HG02759 (cell line): Measurements from ENCODE around the gene IFRD1.
"Not testable (repeated sequence)": the region's sequence is repeated elsewhere in the genome, so short reads cannot be mapped to it uniquely, and the experiment has no call there.

ENCODE experiments used
- ATAC-seq: cut with Tn5 transposase; IDR thresholded peaks from one replicate; pipeline ENCODE4 v1.9.1; 2021; ENCODE audit warnings: mild to moderate bottlenecking, moderate library complexity; ENCODE audit not compliant: unreplicated experiment

Gene IFRD1

GRCh38 chr7:112511451-112512202 is 61.4 kb downstream of the IFRD1 start:
- no peak for ATAC-seq

GRCh38 chr7:112512451-112513210 is 62.4 kb downstream of the IFRD1 start:
- no peak for ATAC-seq

GRCh38 chr7:112515989-112516388 is 65.7 kb downstream of the IFRD1 start:
- no peak for ATAC-seq

GRCh38 chr7:112516418-112516817 is 66.2 kb downstream of the IFRD1 start:
- not testable (repeated sequence) for ATAC-seq

GRCh38 chr7:112517487-112517886 is 67.2 kb downstream of the IFRD1 start:
- ATAC-seq = no peak

- no peak for ATAC-seq
Observed at GRCh38 chr7:112520787-112521186, 70.5 kb downstream of the IFRD1 start.

GRCh38 chr7:112521942-112522341 is 71.7 kb downstream of the IFRD1 start:
- ATAC-seq = no peak

GRCh38 chr7:112523871-112524270 is 73.6 kb downstream of the IFRD1 start:
- no peak for ATAC-seq
